Measurements from ENCODE around the gene CAMSAP1. TPM values are rescaled to one million over a fixed set of nuclear protein-coding genes. Genes with fewer than 3 reads are reported as not detected.

The CAMSAP1 gene
- total and polyA plus RNA-seq, 2 of the 4 experiments (the other 2 are of a cell fraction): 8.2 to 19.5 TPM

DNA sequence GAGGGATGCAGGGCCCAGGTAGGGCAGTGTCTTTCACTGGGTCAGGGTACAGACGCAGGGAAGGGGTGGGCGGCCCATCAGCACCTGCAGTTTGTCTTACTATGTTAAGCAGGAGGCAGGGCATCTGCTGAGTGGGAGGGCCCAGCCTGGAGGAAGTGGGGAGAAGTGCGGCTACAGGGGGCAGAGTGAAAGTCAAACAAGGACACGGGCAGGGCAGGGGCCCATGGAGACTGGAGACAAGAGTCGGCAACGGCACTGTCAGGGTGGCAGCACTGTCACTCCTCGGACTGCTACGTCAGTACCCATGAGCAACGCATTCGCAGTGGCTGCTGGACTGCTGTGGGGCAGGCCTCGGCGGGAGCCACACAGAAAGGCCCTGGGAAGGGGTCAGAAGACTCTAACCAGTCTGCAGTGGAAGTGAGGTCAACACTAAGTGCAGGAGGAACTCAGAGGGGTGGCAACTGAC, 19.7 kb downstream of the CAMSAP1 start:
- Histone ChIP-seq H2BK20ac (ENCODE audit: low read depth, low read length) (no peak overlapping the region), H3K4me1 (ENCODE audit: control insufficient read depth, insufficient read depth, low read length) (peaks cover 33% of the 10 kb centered on the region), H3K9me3 (ENCODE audit: control insufficient read depth, insufficient read depth, low read length) (no peaks in the 10 kb centered on the region), H4K91ac (ENCODE audit: insufficient read depth, low read depth, low read length) (no peak overlapping the region), H3K79me1 (ENCODE audit: low read depth in 1 of 2, low read length in 2 of 2) (peaks cover 28 to 93% of the 10 kb centered on the region in 2 experiments; a peak in 3 of 4 replicates), H2BK15ac (ENCODE audit: low read depth, low read length) (no peak overlapping the region), H3K4me2 (ENCODE audit: low read depth, low read length) (no peak overlapping the region), H3K4me3 (ENCODE audit: insufficient read depth, low read depth, low read length) (no peak overlapping the region), H4K5ac (ENCODE audit: low read depth, low read length) (no peak overlapping the region), H3K14ac (replicated peaks; ENCODE audit: low read depth, low read length) (no peak overlapping the region), H2AK5ac (ENCODE audit: low read depth, low read length) (no peak overlapping the region), H4K20me1 (ENCODE audit: insufficient read depth, low read length) (peaks cover 97% of the 10 kb centered on the region), H3K27ac (ENCODE audit: insufficient read depth, low read length) (no peak overlapping the region), H3K23ac (ENCODE audit: low read depth, low read length) (no peak overlapping the region), H2BK5ac (ENCODE audit: low read depth, low read length, poor library complexity, severe bottlenecking) (no peak overlapping the region), H2AFZ (replicated peaks; ENCODE audit: low read length, poor library complexity) (no peak overlapping the region), H3K4ac (ENCODE audit: low read depth, low read length) (no peak overlapping the region), H3K56ac (ENCODE audit: extremely low read depth, insufficient read depth, low read length) (no peak overlapping the region), H4K8ac (ENCODE audit: low read depth in 2 of 2, low read length in 2 of 2) (no peak overlapping the region), H3K9ac (ENCODE audit: low read depth, low read length) (no peak overlapping the region), H2AK9ac (replicated peaks; ENCODE audit: low read depth, low read length, poor library complexity) (no peak overlapping the region), H3K27me3 (ENCODE audit: control insufficient read depth, insufficient read depth, low read length) (no peaks in the 10 kb centered on the region), H3K9me1 (ENCODE audit: insufficient read depth, low read length) (peaks cover 55% of the 10 kb centered on the region), H2BK120ac (ENCODE audit: low read depth, low read length) (no peak overlapping the region), H3K18ac (ENCODE audit: low read depth, low read length) (no peak overlapping the region), H3K36me3 (ENCODE audit: control insufficient read depth, insufficient read depth, low read length) (no peaks in the 10 kb centered on the region)
- intact Hi-C loops (cut with micrococcal nuclease) (no loop called here), in situ Hi-C loops (cut with MboI; ENCODE audit: low sequenced_read_pairs) (no loop called here), dilution Hi-C loops (cut with HindIII; ENCODE audit: low sequenced_read_pairs, unreplicated experiment) (no loop called here)
- BruUV-seq (replicated peaks): no TSS peak
- CTCF ChIA-PET: no interaction called here
- TF ChIP-seq MAFK (IDR thresholded peaks at IDR 0.05; ENCODE audit: low read depth, low read length) (no peak), BHLHE40 (IDR thresholded peaks at IDR 0.05; ENCODE audit: low read depth, low read length) (no peak), SMC3 (IDR thresholded peaks at IDR 0.05; ENCODE audit: low read depth, low read length) (no peak), NFE2L2 (IDR thresholded peaks at IDR 0.05; ENCODE audit: low read depth, low read length) (no peak), CEBPB (IDR thresholded peaks at IDR 0.05; ENCODE audit: low read depth, low read length) (no peak), RCOR1 (IDR thresholded peaks at IDR 0.05; ENCODE audit: insufficient replicate concordance, low read length) (no peak), MAZ (IDR thresholded peaks at IDR 0.05; ENCODE audit: borderline replicate concordance, low read depth, low read length) (no peak), RAD21 (IDR thresholded peaks at IDR 0.05; ENCODE audit: low read length) (no peak), MXI1 (IDR thresholded peaks at IDR 0.05; ENCODE audit: borderline replicate concordance, low read depth, low read length) (no peak), FOS (IDR thresholded peaks at IDR 0.05; ENCODE audit: low read depth, low read length) (no peak), POLR2A (IDR thresholded peaks at IDR 0.05; ENCODE audit: low read depth, low read length) (no peak), RFX5 (IDR thresholded peaks at IDR 0.05; ENCODE audit: low read depth, low read length) (no peak), USF2 (IDR thresholded peaks at IDR 0.05; ENCODE audit: low read depth, low read length) (no peak), ELK1 (IDR thresholded peaks at IDR 0.05; ENCODE audit: borderline replicate concordance, low read depth, low read length) (no peak), CTCF (conservative IDR thresholded peaks at IDR 0.05; ENCODE audit: low read depth, low read length) (no peak), CHD1 (IDR thresholded peaks at IDR 0.05; ENCODE audit: low read depth, low read length) (no peak)
- ATAC-seq (ENCODE audit: low read depth) (no peak), DNase-seq (no peak)
- POLR2A ChIA-PET (ENCODE audit: unreplicated experiment): no interaction called here
- WGBS, 2 experiments (ENCODE audit: extremely low coverage in 2 of 2, insufficient read length in 1 of 2): 63% methylated on average over 6 of the region's 12 CpGs; no CpG with 5 or more reads in 1 of the 2 experiments

All from IMR-90 (cell line).